C4-2B (cell line): ENCODE results near the gene NFAM1.

Source experiments
- CTCF ChIP-seq: fragments of 450-650 bp; conservative IDR thresholded peaks from 2 replicates; pipeline ENCODE4 v1.5.1; 2017; ENCODE audit warnings: mild to moderate bottlenecking
- ZFX ChIP-seq: fragments of 450-650 bp; IDR thresholded peaks from 2 replicates; pipeline ENCODE4 v1.6.1; 2017

GRCh38 chr22:42389143-42389542 lies 43.1 kb downstream of the NFAM1 start:
- TF ChIP-seq CTCF (no peak), ZFX (no peak)
